ENCODE measurements around the gene ITIH2. TPM values are rescaled to one million over a fixed set of nuclear protein-coding genes. Genes with fewer than 3 reads are reported as not detected.
"Not testable (repeated sequence)": the region's sequence is repeated elsewhere in the genome, so short reads cannot be mapped to it uniquely, and the experiment has no call there.

The ITIH2 gene, protein sequence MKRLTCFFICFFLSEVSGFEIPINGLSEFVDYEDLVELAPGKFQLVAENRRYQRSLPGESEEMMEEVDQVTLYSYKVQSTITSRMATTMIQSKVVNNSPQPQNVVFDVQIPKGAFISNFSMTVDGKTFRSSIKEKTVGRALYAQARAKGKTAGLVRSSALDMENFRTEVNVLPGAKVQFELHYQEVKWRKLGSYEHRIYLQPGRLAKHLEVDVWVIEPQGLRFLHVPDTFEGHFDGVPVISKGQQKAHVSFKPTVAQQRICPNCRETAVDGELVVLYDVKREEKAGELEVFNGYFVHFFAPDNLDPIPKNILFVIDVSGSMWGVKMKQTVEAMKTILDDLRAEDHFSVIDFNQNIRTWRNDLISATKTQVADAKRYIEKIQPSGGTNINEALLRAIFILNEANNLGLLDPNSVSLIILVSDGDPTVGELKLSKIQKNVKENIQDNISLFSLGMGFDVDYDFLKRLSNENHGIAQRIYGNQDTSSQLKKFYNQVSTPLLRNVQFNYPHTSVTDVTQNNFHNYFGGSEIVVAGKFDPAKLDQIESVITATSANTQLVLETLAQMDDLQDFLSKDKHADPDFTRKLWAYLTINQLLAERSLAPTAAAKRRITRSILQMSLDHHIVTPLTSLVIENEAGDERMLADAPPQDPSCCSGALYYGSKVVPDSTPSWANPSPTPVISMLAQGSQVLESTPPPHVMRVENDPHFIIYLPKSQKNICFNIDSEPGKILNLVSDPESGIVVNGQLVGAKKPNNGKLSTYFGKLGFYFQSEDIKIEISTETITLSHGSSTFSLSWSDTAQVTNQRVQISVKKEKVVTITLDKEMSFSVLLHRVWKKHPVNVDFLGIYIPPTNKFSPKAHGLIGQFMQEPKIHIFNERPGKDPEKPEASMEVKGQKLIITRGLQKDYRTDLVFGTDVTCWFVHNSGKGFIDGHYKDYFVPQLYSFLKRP
- total RNA-seq = not detected in 2 replicates

DNA sequence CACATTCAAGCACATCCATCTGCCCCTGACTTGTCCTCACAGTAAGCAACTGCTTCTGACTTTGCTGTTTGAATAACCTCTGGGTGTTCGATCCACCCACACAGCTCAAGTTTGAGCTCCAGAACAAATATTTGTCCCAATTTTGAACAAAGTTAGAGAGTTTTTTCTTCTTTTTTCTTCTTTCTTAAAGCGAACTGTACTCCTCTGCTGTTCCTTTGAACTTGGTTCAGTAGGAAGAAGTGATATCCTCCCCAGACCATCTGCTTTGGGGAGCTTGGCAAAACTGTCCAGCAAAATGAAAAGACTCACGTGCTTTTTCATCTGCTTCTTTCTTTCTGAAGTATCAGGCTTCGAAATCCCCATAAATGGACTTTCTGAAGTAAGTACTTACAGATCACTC lies at the start of gene ITIH2:
ITIH2 (plus strand) TSS at position 177 of the 400 bp plus-strand sequence; CDS start at position 296, 119 bp downstream.
- H3K27me3 ChIP-seq (ENCODE audit: insufficient read depth, low read length) = no peaks in the 10 kb centered on the region
- no peak for DNase-seq (ENCODE audit: insufficient read length, low spot score, missing footprints)
- TF ChIP-seq, protein P1, sequence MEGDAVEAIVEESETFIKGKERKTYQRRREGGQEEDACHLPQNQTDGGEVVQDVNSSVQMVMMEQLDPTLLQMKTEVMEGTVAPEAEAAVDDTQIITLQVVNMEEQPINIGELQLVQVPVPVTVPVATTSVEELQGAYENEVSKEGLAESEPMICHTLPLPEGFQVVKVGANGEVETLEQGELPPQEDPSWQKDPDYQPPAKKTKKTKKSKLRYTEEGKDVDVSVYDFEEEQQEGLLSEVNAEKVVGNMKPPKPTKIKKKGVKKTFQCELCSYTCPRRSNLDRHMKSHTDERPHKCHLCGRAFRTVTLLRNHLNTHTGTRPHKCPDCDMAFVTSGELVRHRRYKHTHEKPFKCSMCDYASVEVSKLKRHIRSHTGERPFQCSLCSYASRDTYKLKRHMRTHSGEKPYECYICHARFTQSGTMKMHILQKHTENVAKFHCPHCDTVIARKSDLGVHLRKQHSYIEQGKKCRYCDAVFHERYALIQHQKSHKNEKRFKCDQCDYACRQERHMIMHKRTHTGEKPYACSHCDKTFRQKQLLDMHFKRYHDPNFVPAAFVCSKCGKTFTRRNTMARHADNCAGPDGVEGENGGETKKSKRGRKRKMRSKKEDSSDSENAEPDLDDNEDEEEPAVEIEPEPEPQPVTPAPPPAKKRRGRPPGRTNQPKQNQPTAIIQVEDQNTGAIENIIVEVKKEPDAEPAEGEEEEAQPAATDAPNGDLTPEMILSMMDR (IDR thresholded peaks at IDR 0.05; ENCODE audit: extremely low read depth, low read depth, low read length) = no peak
- no peaks in the 10 kb centered on the region for H3K36me3 ChIP-seq (ENCODE audit: insufficient read depth, low read length)
- H4K20me1 ChIP-seq (ENCODE audit: insufficient read depth, low read length) = no peaks in the 10 kb centered on the region
- no peak within 1 kb of the TSS for H3K4me3 ChIP-seq (ENCODE audit: insufficient read depth, low read length)
- no peaks in the 10 kb centered on the region for H3K4me1 ChIP-seq (ENCODE audit: insufficient read depth, low read length)
- no peaks in the 10 kb centered on the region for H3K79me2 ChIP-seq (ENCODE audit: insufficient read depth, low read length)
- H3K27ac ChIP-seq (ENCODE audit: low read depth, low read length) = no peak within 1 kb of the TSS
- H2AFZ ChIP-seq (ENCODE audit: low read length) = no peak within 1 kb of the TSS
- no peaks in the 10 kb centered on the region for H3K9me3 ChIP-seq (ENCODE audit: low read depth, low read length)
- no peak within 1 kb of the TSS for H3K4me2 ChIP-seq (ENCODE audit: insufficient read depth, low read length)

DNA sequence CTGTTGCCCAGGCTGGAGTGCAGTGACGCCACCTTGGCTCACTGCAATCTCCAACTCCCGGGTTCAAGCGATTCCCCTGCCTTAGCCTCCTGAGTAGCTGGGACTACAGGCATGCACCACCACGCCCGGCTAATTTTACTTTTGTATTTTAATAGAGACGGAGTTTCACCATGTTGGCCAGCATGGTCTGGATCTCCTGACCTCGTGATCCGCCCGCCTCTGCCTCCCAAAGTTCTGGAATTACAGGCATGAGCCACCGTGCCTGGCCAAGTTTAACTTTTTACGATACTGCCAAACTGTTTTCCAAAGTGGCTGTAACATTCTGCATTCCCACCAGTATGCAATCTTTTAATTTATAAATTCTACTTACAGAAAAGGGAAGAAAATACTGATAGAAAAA lies 46.0 kb upstream of the ITIH2 start:
- H3K36me3 ChIP-seq (ENCODE audit: insufficient read depth, low read length); H4K20me1 ChIP-seq (ENCODE audit: insufficient read depth, low read length); H3K79me2 ChIP-seq (ENCODE audit: insufficient read depth, low read length); H3K27me3 ChIP-seq (ENCODE audit: insufficient read depth, low read length); H3K27ac ChIP-seq (ENCODE audit: low read depth, low read length); H3K9me3 ChIP-seq (ENCODE audit: low read depth, low read length); H3K4me2 ChIP-seq (ENCODE audit: insufficient read depth, low read length); H2AFZ ChIP-seq (ENCODE audit: low read length); H3K4me3 ChIP-seq (ENCODE audit: insufficient read depth, low read length); DNase-seq (ENCODE audit: insufficient read length, low spot score, missing footprints); H3K4me1 ChIP-seq (ENCODE audit: insufficient read depth, low read length): not testable (repeated sequence)

DNA sequence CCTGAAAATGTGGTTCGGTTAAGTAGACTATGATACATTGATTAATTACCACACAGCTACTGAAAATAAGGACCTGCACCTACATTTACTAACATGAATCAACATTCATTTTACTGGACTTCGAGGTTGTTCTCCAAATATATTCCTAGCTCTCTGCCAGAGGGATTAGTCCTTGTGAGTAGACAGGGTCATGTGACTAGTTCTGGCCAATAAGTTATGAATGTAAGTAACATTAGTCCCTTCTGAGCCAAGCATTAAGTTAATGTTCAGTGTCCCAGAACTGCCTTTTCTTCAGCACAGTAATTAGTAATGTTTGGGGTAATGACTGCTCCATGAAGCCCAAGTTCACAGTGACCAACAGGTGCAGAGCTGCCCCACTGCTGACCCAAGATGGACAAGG lies 45.6 kb upstream of the ITIH2 start:
- Histone ChIP-seq H3K36me3 (ENCODE audit: insufficient read depth, low read length) (no peaks in the 10 kb centered on the region), H4K20me1 (ENCODE audit: insufficient read depth, low read length) (no peaks in the 10 kb centered on the region), H3K27me3 (ENCODE audit: insufficient read depth, low read length) (no peaks in the 10 kb centered on the region), H3K4me1 (ENCODE audit: insufficient read depth, low read length) (no peaks in the 10 kb centered on the region), H3K9me3 (ENCODE audit: low read depth, low read length) (no peaks in the 10 kb centered on the region), H3K4me2 (ENCODE audit: insufficient read depth, low read length) (no peak overlapping the region), H3K79me2 (ENCODE audit: insufficient read depth, low read length) (no peaks in the 10 kb centered on the region), H3K4me3 (ENCODE audit: insufficient read depth, low read length) (no peak overlapping the region), H3K27ac (ENCODE audit: low read depth, low read length) (no peak overlapping the region), H2AFZ (ENCODE audit: low read length) (no peak overlapping the region)
- DNase-seq (ENCODE audit: insufficient read length, low spot score, missing footprints) = no peak
- TF ChIP-seq, protein P1 (IDR thresholded peaks at IDR 0.05; ENCODE audit: extremely low read depth, low read depth, low read length) = no peak

DNA sequence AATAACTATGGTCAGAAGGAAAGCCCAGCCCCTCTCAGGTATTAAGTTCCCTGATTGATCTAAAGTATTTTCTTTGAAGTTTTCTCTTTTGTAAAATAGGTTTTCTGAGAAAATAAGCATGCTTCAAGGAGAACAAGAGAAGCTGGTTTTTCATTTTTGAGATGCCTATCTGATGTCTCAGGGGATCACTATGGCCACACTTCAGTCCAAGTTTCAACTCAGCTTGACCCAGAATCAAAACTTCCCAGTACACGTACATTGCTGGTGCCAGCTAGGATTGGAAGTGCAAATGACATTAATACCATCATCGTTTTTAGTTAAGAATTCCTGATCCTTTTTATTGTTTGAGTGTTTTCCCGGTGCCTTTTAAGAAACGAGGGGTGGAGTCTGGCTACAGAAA lies 43.6 kb upstream of the ITIH2 start:
- TF ChIP-seq, protein P1 (IDR thresholded peaks at IDR 0.05; ENCODE audit: extremely low read depth, low read depth, low read length) = no peak
- H3K9me3 ChIP-seq (ENCODE audit: low read depth, low read length) = no peaks in the 10 kb centered on the region
- no peaks in the 10 kb centered on the region for H4K20me1 ChIP-seq (ENCODE audit: insufficient read depth, low read length)

More for the DNA sequence above, 43.6 kb upstream of the ITIH2 start:
- H2AFZ ChIP-seq (ENCODE audit: low read length) = no peak overlapping the region
- H3K27ac ChIP-seq (ENCODE audit: low read depth, low read length) = no peak overlapping the region
- DNase-seq (ENCODE audit: insufficient read length, low spot score, missing footprints) = no peak
- no peaks in the 10 kb centered on the region for H3K79me2 ChIP-seq (ENCODE audit: insufficient read depth, low read length)
- H3K4me3 ChIP-seq (ENCODE audit: insufficient read depth, low read length) = no peak overlapping the region
- no peaks in the 10 kb centered on the region for H3K36me3 ChIP-seq (ENCODE audit: insufficient read depth, low read length)
- H3K27me3 ChIP-seq (ENCODE audit: insufficient read depth, low read length) = no peaks in the 10 kb centered on the region
- no peak overlapping the region for H3K4me2 ChIP-seq (ENCODE audit: insufficient read depth, low read length)
- H3K4me1 ChIP-seq (ENCODE audit: insufficient read depth, low read length) = no peaks in the 10 kb centered on the region

All from osteoblast (primary cell).